ENCODE results near the gene CASTOR1.

DNA sequence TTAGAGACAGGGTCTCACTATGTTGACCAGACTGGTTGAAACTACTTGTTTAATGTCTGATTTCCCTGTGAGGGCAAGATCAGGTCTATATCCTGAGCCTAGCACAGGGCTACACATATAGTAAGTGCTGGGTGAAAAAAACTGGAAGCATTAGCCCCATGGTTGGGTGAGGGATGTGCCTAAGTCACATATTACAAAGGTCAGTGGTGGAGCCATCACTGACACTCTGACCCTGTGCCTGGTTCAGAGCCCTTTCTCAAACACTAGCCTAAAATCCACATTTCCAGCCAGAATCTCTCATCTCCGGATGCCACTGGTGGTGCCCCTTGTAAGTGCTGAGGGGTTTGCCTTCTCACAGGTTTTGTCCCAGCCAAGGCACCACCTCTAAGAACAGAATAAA is 28.5 kb upstream of the CASTOR1 start:
- no peak for TF ChIP-seq EZH2 (IDR thresholded peaks at IDR 0.05; ENCODE audit: borderline replicate concordance, low read depth, low read length, poor library complexity, severe bottlenecking)
- TF ChIP-seq, protein P1, sequence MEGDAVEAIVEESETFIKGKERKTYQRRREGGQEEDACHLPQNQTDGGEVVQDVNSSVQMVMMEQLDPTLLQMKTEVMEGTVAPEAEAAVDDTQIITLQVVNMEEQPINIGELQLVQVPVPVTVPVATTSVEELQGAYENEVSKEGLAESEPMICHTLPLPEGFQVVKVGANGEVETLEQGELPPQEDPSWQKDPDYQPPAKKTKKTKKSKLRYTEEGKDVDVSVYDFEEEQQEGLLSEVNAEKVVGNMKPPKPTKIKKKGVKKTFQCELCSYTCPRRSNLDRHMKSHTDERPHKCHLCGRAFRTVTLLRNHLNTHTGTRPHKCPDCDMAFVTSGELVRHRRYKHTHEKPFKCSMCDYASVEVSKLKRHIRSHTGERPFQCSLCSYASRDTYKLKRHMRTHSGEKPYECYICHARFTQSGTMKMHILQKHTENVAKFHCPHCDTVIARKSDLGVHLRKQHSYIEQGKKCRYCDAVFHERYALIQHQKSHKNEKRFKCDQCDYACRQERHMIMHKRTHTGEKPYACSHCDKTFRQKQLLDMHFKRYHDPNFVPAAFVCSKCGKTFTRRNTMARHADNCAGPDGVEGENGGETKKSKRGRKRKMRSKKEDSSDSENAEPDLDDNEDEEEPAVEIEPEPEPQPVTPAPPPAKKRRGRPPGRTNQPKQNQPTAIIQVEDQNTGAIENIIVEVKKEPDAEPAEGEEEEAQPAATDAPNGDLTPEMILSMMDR (conservative IDR thresholded peaks at IDR 0.05; ENCODE audit: low read depth, low read length) = no peak
